Transverse colon (tissue), 4 donors: Measurements from ENCODE around the gene ETV6. TPM values are rescaled to one million over a fixed set of nuclear protein-coding genes. Genes with fewer than 3 reads are reported as not detected.

Source experiments
- DNase-seq: peaks from one replicate; pipeline ENCODE4 v3.0.0-alpha.2; 2019
- H3K27ac ChIP-seq, 4 donors: fragments of 200-600 bp; sonication (generic); 2 replicates each; pipeline ENCODE4 v1.5.1; 2016 to 2018; ENCODE audit warnings: inconsistent platforms in 4 of 4
- H3K27me3 ChIP-seq: fragments of 200-600 bp; sonication (generic); 2 replicates; pipeline ENCODE4 v1.5.1; 2017; ENCODE audit warnings: inconsistent platforms
- H3K36me3 ChIP-seq, 4 donors: fragments of 200-600 bp; sonication (generic); 2 replicates each; pipeline ENCODE4 v1.5.1; 2017 to 2019; ENCODE audit warnings: inconsistent platforms in 4 of 4
- H3K4me1 ChIP-seq, 4 donors: fragments of 200-600 bp; sonication (generic); 2 replicates each; pipeline ENCODE4 v1.5.1; 2017 to 2020; ENCODE audit warnings: inconsistent platforms in 4 of 4
- H3K4me3 ChIP-seq, 4 donors: fragments of 200-600 bp; sonication (generic); 1 replicate in 1 of 4; 2 replicates in 3 of 4; pipeline versions ENCODE4 v1.5.1 to v1.6.1; 2017 to 2019; ENCODE audit warnings: inconsistent platforms in 4 of 4
- H3K9me3 ChIP-seq, 2 donors: fragments of 200-600 bp; sonication (generic); 2 replicates each; pipeline ENCODE4 v1.5.1; 2017 to 2019; ENCODE audit warnings: inconsistent platforms in 2 of 2
- CTCF ChIP-seq, 5 experiments: fragments of 200-600 bp in 3 of 5; fragments of 450-650 bp in 2 of 5; sonication (generic) in 3 of 5; IDR thresholded peaks; 1 replicate in 2 of 5; 2 replicates in 3 of 5; pipeline ENCODE4 v1.5.1; 2016 to 2017; ENCODE audit warnings: antibody characterized with exemption in 5 of 5, inconsistent platforms in 3 of 5, mild to moderate bottlenecking in 2 of 5, moderate library complexity in 1 of 5
- EP300 ChIP-seq: sonication (generic); formaldehyde crosslinking; IDR thresholded peaks from one replicate; pipeline ENCODE4 v1.6.1; 2017; ENCODE audit warnings: antibody characterized with exemption, low read depth
- POLR2A ChIP-seq: fragments of 450-650 bp; IDR thresholded peaks from one replicate; pipeline ENCODE4 v1.6.1; 2016; ENCODE audit warnings: antibody characterized with exemption, mild to moderate bottlenecking, moderate library complexity
- POLR2AphosphoS5 ChIP-seq, 3 donors: sonication (generic); formaldehyde crosslinking; IDR thresholded peaks; one replicate each; pipeline ENCODE4 v1.6.1; 2016; ENCODE audit warnings: antibody characterized with exemption in 3 of 3
- WGBS, 2 donors: methylation state at CpG; one replicate each; pipeline ENCODE4 v1.1.5; 2018; ENCODE audit warnings: low coverage in 1 of 2; 5-methylcytosine and 5-hydroxymethylcytosine counted together
- in situ Hi-C, 4 donors: fragments of 200-750 bp; cut with MboI; loops; one replicate each; pipeline versions ENCODE4 v1.15.0 to v1.15.1; 2017; ENCODE audit warnings: low sequenced_read_pairs in 3 of 4, low pct_ligation_motif_present in 1 of 4, low pct_unique_long_range_greater_than_20kb in 1 of 4
- intact Hi-C: fragments of 100-400 bp; cut with DNase I; formaldehyde crosslinking; loops from one replicate; pipeline ENCODE4 v1.15.1; 2023; ENCODE audit warnings: low total_unique reads
- total RNA-seq, 4 donors: library from RNA; depleted of rRNA; stranded (reverse); fragments of >200 nt; gene quantifications; one replicate each; pipeline ENCODE4 v1.1.0, GENCODE V29; 2016

ETV6 gene
- total RNA-seq, 4 donors from 2014 or later: 19.9 to 47.9 (median 41.0) TPM

- intact Hi-C loops (no loop called here), in situ Hi-C loops (no loop called here)
- H3K27me3 ChIP-seq: no peaks in the 10 kb centered on the region
- H3K36me3 ChIP-seq: no peaks in the 10 kb centered on the region
- WGBS, 2 donors: 71% methylated on average over 10 of the region's 12 CpGs; no CpG with 5 or more reads in 1 of the 2 donors
- H3K4me1 ChIP-seq: peaks cover 62 to 97% (median 79%) of the 10 kb centered on the region in 4 donors
- peak overlapping the region; percentile 79 to 86 (median 84) for H3K27ac ChIP-seq
- no peak overlapping the region for H3K4me3 ChIP-seq
- no peaks in the 10 kb centered on the region for H3K9me3 ChIP-seq
- no peak for DNase-seq
- no peak for TF ChIP-seq POLR2A
Measured at GRCh38 chr12:11727133-11727664, 77.7 kb downstream of the ETV6 start.

- peak overlapping the region; percentile 79 to 86 (median 84) for H3K27ac ChIP-seq
- intact Hi-C loops (no loop called here), in situ Hi-C loops (no loop called here)
- no peak overlapping the region for H3K4me3 ChIP-seq
- H3K36me3 ChIP-seq: no peaks in the 10 kb centered on the region
- TF ChIP-seq EP300 (no peak), POLR2AphosphoS5 (IDR thresholded peaks at IDR 0.05) (no peak), POLR2A (no peak), CTCF (IDR thresholded peaks at IDR 0.05) (no peak)
- peaks cover 55 to 95% (median 74%) of the 10 kb centered on the region in 4 donors for H3K4me1 ChIP-seq
- H3K9me3 ChIP-seq: no peaks in the 10 kb centered on the region
- H3K27me3 ChIP-seq: no peaks in the 10 kb centered on the region
- no peak for DNase-seq
- WGBS, 2 donors: 63 to 75% methylated on average over 2 to 10 of the region's 10 CpGs
Measured at GRCh38 chr12:11728154-11728755, 78.8 kb downstream of the ETV6 start.

- no peaks in the 10 kb centered on the region for H3K9me3 ChIP-seq
- peak overlapping the region; percentile 79 to 86 (median 84) for H3K27ac ChIP-seq
- peaks cover 53 to 88% (median 68%) of the 10 kb centered on the region in 4 donors for H3K4me1 ChIP-seq
- H3K36me3 ChIP-seq: no peaks in the 10 kb centered on the region
- intact Hi-C loops: no loop called here
- TF ChIP-seq CTCF (IDR thresholded peaks at IDR 0.05) (no peak), POLR2AphosphoS5 (IDR thresholded peaks at IDR 0.05) (peak; percentile 14 to 72 (median 52)), POLR2A (no peak)
- 29 to 40% methylated on average over 1 to 4 of the region's 4 CpGs for WGBS, 2 donors
- in situ Hi-C loops: no loop called here
- no peak overlapping the region for H3K4me3 ChIP-seq
- no peaks in the 10 kb centered on the region for H3K27me3 ChIP-seq
- DNase-seq: peak; percentile 80
Measured at GRCh38 chr12:11729008-11729407, 79.5 kb downstream of the ETV6 start.

GRCh38 chr12:11729439-11730150 is 80.1 kb downstream of the ETV6 start:
- peaks cover 47 to 82% (median 62%) of the 10 kb centered on the region in 4 donors for H3K4me1 ChIP-seq

More at GRCh38 chr12:11729439-11730150, 80.1 kb downstream of the ETV6 start:
- intact Hi-C loops: no loop called here
- no peaks in the 10 kb centered on the region for H3K27me3 ChIP-seq
- H3K9me3 ChIP-seq: no peaks in the 10 kb centered on the region
- TF ChIP-seq CTCF (IDR thresholded peaks at IDR 0.05) (no peak), EP300 (no peak), POLR2A (no peak), POLR2AphosphoS5 (IDR thresholded peaks at IDR 0.05) (no peak)
- H3K4me3 ChIP-seq: no peak overlapping the region
- no peaks in the 10 kb centered on the region for H3K36me3 ChIP-seq
- DNase-seq: no peak
- in situ Hi-C loops: no loop called here
- WGBS, 2 donors: 48 to 76% methylated on average over 6 to 7 of the region's 7 CpGs
- peak overlapping the region; percentile 79 to 86 (median 84) for H3K27ac ChIP-seq
